GM12878 (cell line): ENCODE measurements around the gene OPRL1. TPM values are rescaled to one million over a fixed set of nuclear protein-coding genes. Genes with fewer than 3 reads are reported as not detected.
A peak's percentile ranks its signal among the peaks of the same experiment; 100 is the strongest.

ENCODE experiments used
- ATAC-seq: fragments of 200-7000 bp; cut with Tn5 transposase; 3 replicates; pipeline ENCODE4 v1.9.1; 2020; ENCODE audit warnings: mild to moderate bottlenecking, moderate library complexity
- BruUV-seq: library from RNA; stranded (reverse); fragments of 400-500 nt; replicated peaks from 2 replicates; lab custom pipeline; 2021; lab: Mats Ljungman, UMichigan
- CTCF ChIA-PET: fragments of 300-600 bp; sonication (Branson Sonifier 250); formaldehyde crosslinking; extraction: SDS; loops from one replicate; lab custom pipeline; 2021; ENCODE audit warnings: inconsistent platforms; lab: Yijun Ruan, JAX
- POLR2A ChIA-PET: fragments of 350-600 bp; formaldehyde crosslinking; extraction: SDS; loops from one replicate; lab custom pipeline; 2021; ENCODE audit warnings: inconsistent platforms; lab: Charles Lee
- RAD21 ChIA-PET: fragments of 300-600 bp; sonication (Branson Sonifier 250); formaldehyde crosslinking; loops from one replicate; lab custom pipeline; 2023; ENCODE audit warnings: antibody characterized with exemption; ENCODE audit not compliant: unreplicated experiment; lab: Charles Lee
- SMC1A ChIA-PET: fragments of 300-600 bp; sonication (Branson Sonifier 250); formaldehyde crosslinking; loops from one replicate; lab custom pipeline; 2023; ENCODE audit not compliant: unreplicated experiment, uncharacterized antibody; lab: Charles Lee
- DNase-seq: peaks from one replicate; pipeline ENCODE4 v3.0.0-alpha.2; 2011; ENCODE audit warnings: low read depth, low spot score
- FAIRE-seq: peaks from 3 replicates; lab custom pipeline; 2011; peaks lifted over from hg19 to GRCh38; lab: Jason Lieb, UNC
- H2AFZ ChIP-seq: 2 replicates; pipeline ENCODE4 v1.6.0; 2011; ENCODE audit warnings: low read depth, low read length, control low read depth; ENCODE audit not compliant: control insufficient read depth
- H3K27ac ChIP-seq: 2 replicates; pipeline ENCODE4 v1.5.1; 2011; ENCODE audit warnings: control low read depth; ENCODE audit not compliant: control insufficient read depth, insufficient read depth
- H3K27me3 ChIP-seq, 2 experiments: replicated peaks in 1 of 2; 2 replicates each; pipeline versions ENCODE4 v1.6.0 to v1.6.1; 2011; ENCODE audit warnings: low read length in 1 of 2; ENCODE audit not compliant: control insufficient read depth in 2 of 2, insufficient read depth in 2 of 2
- H3K36me3 ChIP-seq, 2 experiments: 2 replicates each; pipeline ENCODE4 v1.5.1; 2011; ENCODE audit warnings: low read length in 1 of 2; ENCODE audit not compliant: control insufficient read depth in 2 of 2, insufficient read depth in 2 of 2
- H3K4me1 ChIP-seq: 2 replicates; pipeline ENCODE4 v1.6.1; 2011; ENCODE audit warnings: mild to moderate bottlenecking, low read length, moderate library complexity, mixed read lengths; ENCODE audit not compliant: control insufficient read depth, insufficient read depth
- H3K4me2 ChIP-seq: 2 replicates; pipeline ENCODE4 v1.6.0; 2011; ENCODE audit warnings: control low read depth; ENCODE audit not compliant: control insufficient read depth, insufficient read depth
- H3K4me3 ChIP-seq: fragments of 200-600 bp; sonication (generic); 2 replicates; pipeline ENCODE4 v1.5.1; 2016
- H3K79me2 ChIP-seq: 2 replicates; pipeline ENCODE4 v1.6.0; 2011; ENCODE audit warnings: low read length; ENCODE audit not compliant: control insufficient read depth, insufficient read depth
- H3K9ac ChIP-seq: 2 replicates; pipeline ENCODE4 v1.8.0; 2011; ENCODE audit warnings: low read length, control low read depth, mixed read lengths; ENCODE audit not compliant: control insufficient read depth, insufficient read depth
- H3K9me3 ChIP-seq: replicated peaks from 3 replicates; pipeline ENCODE4 v1.5.1; 2011; ENCODE audit warnings: mild to moderate bottlenecking, low read length; ENCODE audit not compliant: control insufficient read depth, insufficient read depth
- H4K20me1 ChIP-seq: 2 replicates; pipeline ENCODE4 v1.6.0; 2011; ENCODE audit not compliant: control insufficient read depth, insufficient read depth
- ZBED1 ChIP-seq: IDR thresholded peaks from 2 replicates; pipeline ENCODE4 v1.6.1; 2016; ENCODE audit warnings: borderline replicate concordance
- WGBS: methylation state at CpG from one replicate; pipeline ENCODE4 v1.1.6; 2016; ENCODE audit warnings: low lambda C conversion rate; ENCODE audit not compliant: insufficient replicate concordance, insufficient coverage; ENCODE audit errors: missing lambda C conversion rate; 5-methylcytosine and 5-hydroxymethylcytosine counted together
- in situ Hi-C: fragments of 300-500 bp; cut with MboI; formaldehyde crosslinking; loops from 9 replicates; pipeline ENCODE4 v1.14.3; 2018; ENCODE audit warnings: mixed read lengths
- intact Hi-C: fragments of 100-400 bp; cut with micrococcal nuclease; formaldehyde crosslinking; loops from one replicate; pipeline ENCODE4 v1.14.2; 2022; ENCODE audit not compliant: unreplicated experiment
- polyA plus RNA-seq, 11 experiments: library from polyadenylated mRNA; depleted of rRNA in 4 of 11; unstranded in 6 of 11; stranded (reverse) in 5 of 11; fragments of >200 nt; fragmentation: Nextera tagmentation in 4 of 11; fragmentation: Illumina TruSeq in 1 of 11; extraction: Ambion mirVana in 4 of 11; extraction: Trizol in 1 of 11; gene quantifications; 1 replicate in 1 of 11; 2 replicates in 10 of 11; pipeline versions ENCODE4 v1.2.1 to v1.2.3, GENCODE V29; 2011 to 2016; ENCODE audit warnings: inconsistent platforms in 2 of 11, missing spikeins in 2 of 11, low read depth in 1 of 11
- total RNA-seq, 4 experiments: library from RNA; depleted of rRNA in 3 of 4; stranded (reverse); fragments of >200 nt in 3 of 4; fragmentation: Illumina TruSeq in 1 of 4; extraction: Trizol in 1 of 4; gene quantifications; 2 replicates each; pipeline versions ENCODE4 v1.2.1 to v1.2.3, GENCODE V29; 2013 to 2021
- TF ChIP-seq, protein P1 (sequence below): fragments of 450-650 bp; IDR thresholded peaks from 2 replicates; pipeline ENCODE4 v1.6.1; 2017; ENCODE audit warnings: mild to moderate bottlenecking, moderate library complexity
- TF ChIP-seq, protein P2 (sequence below): IDR thresholded peaks from 2 replicates; pipeline ENCODE4 v1.6.1; 2012; ENCODE audit warnings: mild to moderate bottlenecking, low read depth, low read length

Gene OPRL1
- total and polyA plus RNA-seq, 10 of the 15 experiments (the other 5 are each of a cell fraction or from before 2014, with no cell fraction given): 0.04 to 0.41 (median 0.24) TPM; not detected in 1

DNA sequence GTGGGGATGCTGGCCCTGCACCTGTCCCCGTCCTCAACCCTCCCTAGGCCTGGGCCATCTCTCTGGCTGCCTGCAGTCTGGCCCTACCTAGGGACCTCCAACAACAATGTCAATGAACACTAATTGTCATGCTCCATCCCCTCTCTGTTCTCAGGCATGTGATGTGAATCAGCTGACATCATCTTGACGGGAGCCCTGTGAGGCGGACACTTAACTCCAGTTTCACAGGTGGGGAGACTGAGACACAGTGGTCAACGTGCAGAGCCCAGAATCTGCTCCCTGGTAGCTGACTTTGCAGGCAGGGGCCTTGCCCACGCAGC lies 17.6 kb upstream of the OPRL1 start:
- Histone ChIP-seq H3K9ac (peak overlapping the region; percentile 88), H2AFZ (peak overlapping the region; percentile 87; the same call in 1 of the 2 replicates), H3K4me3 (peak overlapping the region; percentile 72), H4K20me1 (no peaks in the 10 kb centered on the region), H3K4me1 (peaks cover 47% of the 10 kb centered on the region), H3K4me2 (peak overlapping the region; percentile 92), H3K36me3 (no peaks in the 10 kb centered on the region), H3K79me2 (no peaks in the 10 kb centered on the region; the same call in none of the 2 replicates), H3K9me3 (no peaks in the 10 kb centered on the region), H3K27me3 (no peaks in the 10 kb centered on the region), H3K27ac (peak overlapping the region; percentile 56)
- FAIRE-seq (no peak), DNase-seq (no peak), ATAC-seq (no peak)
- ChIA-PET RAD21 (interaction anchor here (1.0 to 2.3 kb wide), 8 partner anchors 17 to 524 kb away, joined by 3 to 8 read pairs (median 4); partner anchors contain the start of genes OPRL1, PTK6, RGS19 and TPD52L2), POLR2A (interaction anchor here (0.9 to 2.6 kb wide), 6 partner anchors 9 to 106 kb away, joined by 3 to 11 read pairs (median 5); partner anchors contain the start of gene UCKL1), SMC1A (interaction anchor here (0.8 to 2.1 kb wide), 5 partner anchors 8 to 82 kb away, joined by 3 to 8 read pairs (median 4); partner anchors contain the start of genes RGS19 and SAMD10), CTCF (interaction anchor here (0.8 to 1.1 kb wide), 4 partner anchors 21 to 151 kb away, joined by 3 to 7 read pairs (median 3); partner anchors contain the start of gene PRPF6)
- in situ Hi-C loops (no loop called here), intact Hi-C loops (loop anchor here (2.0 kb wide), 1 partner anchor 17 kb away; the partner anchor contains the start of gene RGS19)
- BruUV-seq: no TSS peak
- 72% methylated on average over 5 of the region's 5 CpGs for WGBS
- no peak for TF ChIP-seq ZBED1
- TF ChIP-seq, protein P1, sequence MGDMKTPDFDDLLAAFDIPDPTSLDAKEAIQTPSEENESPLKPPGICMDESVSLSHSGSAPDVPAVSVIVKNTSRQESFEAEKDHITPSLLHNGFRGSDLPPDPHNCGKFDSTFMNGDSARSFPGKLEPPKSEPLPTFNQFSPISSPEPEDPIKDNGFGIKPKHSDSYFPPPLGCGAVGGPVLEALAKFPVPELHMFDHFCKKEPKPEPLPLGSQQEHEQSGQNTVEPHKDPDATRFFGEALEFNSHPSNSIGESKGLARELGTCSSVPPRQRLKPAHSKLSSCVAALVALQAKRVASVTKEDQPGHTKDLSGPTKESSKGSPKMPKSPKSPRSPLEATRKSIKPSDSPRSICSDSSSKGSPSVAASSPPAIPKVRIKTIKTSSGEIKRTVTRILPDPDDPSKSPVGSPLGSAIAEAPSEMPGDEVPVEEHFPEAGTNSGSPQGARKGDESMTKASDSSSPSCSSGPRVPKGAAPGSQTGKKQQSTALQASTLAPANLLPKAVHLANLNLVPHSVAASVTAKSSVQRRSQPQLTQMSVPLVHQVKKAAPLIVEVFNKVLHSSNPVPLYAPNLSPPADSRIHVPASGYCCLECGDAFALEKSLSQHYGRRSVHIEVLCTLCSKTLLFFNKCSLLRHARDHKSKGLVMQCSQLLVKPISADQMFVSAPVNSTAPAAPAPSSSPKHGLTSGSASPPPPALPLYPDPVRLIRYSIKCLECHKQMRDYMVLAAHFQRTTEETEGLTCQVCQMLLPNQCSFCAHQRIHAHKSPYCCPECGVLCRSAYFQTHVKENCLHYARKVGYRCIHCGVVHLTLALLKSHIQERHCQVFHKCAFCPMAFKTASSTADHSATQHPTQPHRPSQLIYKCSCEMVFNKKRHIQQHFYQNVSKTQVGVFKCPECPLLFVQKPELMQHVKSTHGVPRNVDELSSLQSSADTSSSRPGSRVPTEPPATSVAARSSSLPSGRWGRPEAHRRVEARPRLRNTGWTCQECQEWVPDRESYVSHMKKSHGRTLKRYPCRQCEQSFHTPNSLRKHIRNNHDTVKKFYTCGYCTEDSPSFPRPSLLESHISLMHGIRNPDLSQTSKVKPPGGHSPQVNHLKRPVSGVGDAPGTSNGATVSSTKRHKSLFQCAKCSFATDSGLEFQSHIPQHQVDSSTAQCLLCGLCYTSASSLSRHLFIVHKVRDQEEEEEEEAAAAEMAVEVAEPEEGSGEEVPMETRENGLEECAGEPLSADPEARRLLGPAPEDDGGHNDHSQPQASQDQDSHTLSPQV: no peak
- TF ChIP-seq, protein P2, sequence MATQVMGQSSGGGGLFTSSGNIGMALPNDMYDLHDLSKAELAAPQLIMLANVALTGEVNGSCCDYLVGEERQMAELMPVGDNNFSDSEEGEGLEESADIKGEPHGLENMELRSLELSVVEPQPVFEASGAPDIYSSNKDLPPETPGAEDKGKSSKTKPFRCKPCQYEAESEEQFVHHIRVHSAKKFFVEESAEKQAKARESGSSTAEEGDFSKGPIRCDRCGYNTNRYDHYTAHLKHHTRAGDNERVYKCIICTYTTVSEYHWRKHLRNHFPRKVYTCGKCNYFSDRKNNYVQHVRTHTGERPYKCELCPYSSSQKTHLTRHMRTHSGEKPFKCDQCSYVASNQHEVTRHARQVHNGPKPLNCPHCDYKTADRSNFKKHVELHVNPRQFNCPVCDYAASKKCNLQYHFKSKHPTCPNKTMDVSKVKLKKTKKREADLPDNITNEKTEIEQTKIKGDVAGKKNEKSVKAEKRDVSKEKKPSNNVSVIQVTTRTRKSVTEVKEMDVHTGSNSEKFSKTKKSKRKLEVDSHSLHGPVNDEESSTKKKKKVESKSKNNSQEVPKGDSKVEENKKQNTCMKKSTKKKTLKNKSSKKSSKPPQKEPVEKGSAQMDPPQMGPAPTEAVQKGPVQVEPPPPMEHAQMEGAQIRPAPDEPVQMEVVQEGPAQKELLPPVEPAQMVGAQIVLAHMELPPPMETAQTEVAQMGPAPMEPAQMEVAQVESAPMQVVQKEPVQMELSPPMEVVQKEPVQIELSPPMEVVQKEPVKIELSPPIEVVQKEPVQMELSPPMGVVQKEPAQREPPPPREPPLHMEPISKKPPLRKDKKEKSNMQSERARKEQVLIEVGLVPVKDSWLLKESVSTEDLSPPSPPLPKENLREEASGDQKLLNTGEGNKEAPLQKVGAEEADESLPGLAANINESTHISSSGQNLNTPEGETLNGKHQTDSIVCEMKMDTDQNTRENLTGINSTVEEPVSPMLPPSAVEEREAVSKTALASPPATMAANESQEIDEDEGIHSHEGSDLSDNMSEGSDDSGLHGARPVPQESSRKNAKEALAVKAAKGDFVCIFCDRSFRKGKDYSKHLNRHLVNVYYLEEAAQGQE: no peak
